ENCODE data around the gene PTPRG. TPM values are rescaled to one million over a fixed set of nuclear protein-coding genes. Genes with fewer than 3 reads are reported as not detected.

The PTPRG gene
- total and polyA plus RNA-seq, 2 of the 13 experiments (the other 11 are each of a cell fraction or from before 2014, with no cell fraction given), result 8.0 to 25.3 TPM

- WGBS (ENCODE audit: low lambda C conversion rate), result 97% methylated on average over 1 of the region's 1 CpG
- Histone ChIP-seq H3K4me1 (ENCODE audit: insufficient read depth, low read length) (no peaks in the 10 kb centered on the region), H3K36me3 (replicated peaks in 1 of 2; ENCODE audit: control insufficient read depth in 1 of 2, insufficient read depth in 2 of 2, low read length in 2 of 2) (no peaks in the 10 kb centered on the region), H2AFZ (ENCODE audit: low read length) (no peak overlapping the region), H4K20me1 (ENCODE audit: insufficient read depth, low read length) (no peaks in the 10 kb centered on the region), H3K9me3 (ENCODE audit: low read length) (no peaks in the 10 kb centered on the region), H3K27ac (ENCODE audit: extremely low read length, insufficient read depth, low read length) (no peak overlapping the region), H3K9ac (ENCODE audit: insufficient read depth, low read depth, low read length) (no peak overlapping the region), H3K4me2 (ENCODE audit: low read depth, low read length) (no peak overlapping the region), H3K4me3 (replicated peaks in 1 of 3; ENCODE audit: insufficient read depth in 1 of 3, low read depth in 2 of 3, low read length in 3 of 3) (no peak overlapping the region), H3K79me2 (ENCODE audit: insufficient read depth, low read length) (no peaks in the 10 kb centered on the region), H3K27me3 (ENCODE audit: control insufficient read depth in 1 of 2, insufficient read depth in 2 of 2, low read length in 2 of 2) (no peaks in the 10 kb centered on the region)
- no peak for DNase-seq (ENCODE audit: low spot score)
- in situ Hi-C loops (cut with HindIII; ENCODE audit: extremely low pct_ligation_motif_present, low pct_unique_long_range_greater_than_20kb), result no loop called here
- ChIA-PET POLR2A (no interaction called here), CTCF (ENCODE audit: low intra/inter-chr PET ratio, low total read pairs) (no interaction called here)
- TF ChIP-seq HOMEZ (CRISPR knock-in tag; IDR thresholded peaks at IDR 0.05; ENCODE audit: low read depth), result no peak
- no peak for TF ChIP-seq REXO4 (CRISPR knock-in tag; IDR thresholded peaks at IDR 0.05; ENCODE audit: borderline replicate concordance)
- no peak for TF ChIP-seq ELF4 (CRISPR knock-in tag; IDR thresholded peaks at IDR 0.05; ENCODE audit: borderline replicate concordance)
- no peak for TF ChIP-seq GPN1 (CRISPR knock-in tag; IDR thresholded peaks at IDR 0.05; ENCODE audit: borderline replicate concordance)
- TF ChIP-seq ARID3A (IDR thresholded peaks at IDR 0.05; ENCODE audit: low read depth, low read length), result no peak
- no peak for TF ChIP-seq ZNF678 (CRISPR knock-in tag; IDR thresholded peaks at IDR 0.05)
- no peak for TF ChIP-seq ZSCAN20 (CRISPR knock-in tag; IDR thresholded peaks at IDR 0.05; ENCODE audit: borderline replicate concordance)
- no peak for TF ChIP-seq JUND (CRISPR knock-in tag; IDR thresholded peaks at IDR 0.05)
- TF ChIP-seq ETV6 (CRISPR knock-in tag; conservative IDR thresholded peaks at IDR 0.05), result no peak
- no peak for TF ChIP-seq DMTF1 (CRISPR knock-in tag; IDR thresholded peaks at IDR 0.05)
- no peak for TF ChIP-seq MED13 (CRISPR knock-in tag; IDR thresholded peaks at IDR 0.05)
- no peak for TF ChIP-seq ZMYM3 (CRISPR knock-in tag; IDR thresholded peaks at IDR 0.05)
- no peak for TF ChIP-seq KLF9 (CRISPR knock-in tag; IDR thresholded peaks at IDR 0.05; ENCODE audit: low read depth)
- no TSS peak for BruUV-seq (replicated peaks)
- ATAC-seq, result no peak
- intact Hi-C loops (cut with micrococcal nuclease; ENCODE audit: unreplicated experiment), result no loop called here
- FAIRE-seq, result no peak
Measured at GRCh38 chr3:62025913-62026312, 464.5 kb downstream of the PTPRG start.

Measured in HepG2 (cell line).